Measurements from ENCODE around the gene MAPKAPK2. TPM values are rescaled to one million over a fixed set of nuclear protein-coding genes. Genes with fewer than 3 reads are reported as not detected.

MAPKAPK2 gene
- polyA plus RNA-seq, 1 donor from 2014 or later, result 9.0 TPM

DNA sequence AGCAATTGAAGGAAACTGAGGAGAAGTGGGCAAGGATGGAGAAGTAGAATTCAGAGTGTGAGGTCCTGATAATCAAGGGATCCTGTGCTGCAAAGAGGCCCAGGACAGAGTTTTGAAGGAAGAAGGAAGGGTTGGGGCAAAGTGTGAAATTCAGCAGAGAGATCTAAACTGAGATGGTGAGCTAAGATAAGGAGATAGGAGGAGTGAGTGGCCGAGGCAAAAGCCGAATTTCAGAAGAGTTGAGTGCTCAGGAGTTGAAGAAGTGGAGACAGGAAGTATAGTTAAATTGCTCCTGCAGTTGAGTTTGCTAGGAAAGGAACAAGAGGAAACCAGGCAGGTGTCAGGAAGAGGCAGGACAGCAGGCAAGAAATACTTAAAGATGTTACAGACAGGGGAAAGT, 16.4 kb upstream of the MAPKAPK2 start:
- H3K36me3 ChIP-seq (ENCODE audit: insufficient read depth, low read length), result no peaks in the 10 kb centered on the region
- peaks cover 14% of the 10 kb centered on the region for H3K27me3 ChIP-seq (ENCODE audit: insufficient read depth, low read depth, low read length)
- no peak overlapping the region for H3K4me3 ChIP-seq (ENCODE audit: low read length)
- H4K20me1 ChIP-seq (ENCODE audit: insufficient read depth), result no peaks in the 10 kb centered on the region
- no peak overlapping the region for H3K27ac ChIP-seq (ENCODE audit: low read length)
- TF ChIP-seq, protein P1, sequence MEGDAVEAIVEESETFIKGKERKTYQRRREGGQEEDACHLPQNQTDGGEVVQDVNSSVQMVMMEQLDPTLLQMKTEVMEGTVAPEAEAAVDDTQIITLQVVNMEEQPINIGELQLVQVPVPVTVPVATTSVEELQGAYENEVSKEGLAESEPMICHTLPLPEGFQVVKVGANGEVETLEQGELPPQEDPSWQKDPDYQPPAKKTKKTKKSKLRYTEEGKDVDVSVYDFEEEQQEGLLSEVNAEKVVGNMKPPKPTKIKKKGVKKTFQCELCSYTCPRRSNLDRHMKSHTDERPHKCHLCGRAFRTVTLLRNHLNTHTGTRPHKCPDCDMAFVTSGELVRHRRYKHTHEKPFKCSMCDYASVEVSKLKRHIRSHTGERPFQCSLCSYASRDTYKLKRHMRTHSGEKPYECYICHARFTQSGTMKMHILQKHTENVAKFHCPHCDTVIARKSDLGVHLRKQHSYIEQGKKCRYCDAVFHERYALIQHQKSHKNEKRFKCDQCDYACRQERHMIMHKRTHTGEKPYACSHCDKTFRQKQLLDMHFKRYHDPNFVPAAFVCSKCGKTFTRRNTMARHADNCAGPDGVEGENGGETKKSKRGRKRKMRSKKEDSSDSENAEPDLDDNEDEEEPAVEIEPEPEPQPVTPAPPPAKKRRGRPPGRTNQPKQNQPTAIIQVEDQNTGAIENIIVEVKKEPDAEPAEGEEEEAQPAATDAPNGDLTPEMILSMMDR (IDR thresholded peaks at IDR 0.05; ENCODE audit: poor library complexity, severe bottlenecking), result no peak
- TF ChIP-seq EP300 (conservative IDR thresholded peaks at IDR 0.05; ENCODE audit: poor library complexity, severe bottlenecking) (no peak), MXI1 (conservative IDR thresholded peaks at IDR 0.05; ENCODE audit: poor library complexity, severe bottlenecking) (no peak), SMC3 (conservative IDR thresholded peaks at IDR 0.05; ENCODE audit: poor library complexity) (no peak), EZH2 (IDR thresholded peaks at IDR 0.05; ENCODE audit: borderline replicate concordance, insufficient read depth, low read length, poor library complexity, severe bottlenecking) (no peak), POLR2AphosphoS5 (IDR thresholded peaks at IDR 0.05) (no peak), RAD21 (conservative IDR thresholded peaks at IDR 0.05) (no peak), TAF1 (IDR thresholded peaks at IDR 0.05; ENCODE audit: low read depth) (no peak)
- no peaks in the 10 kb centered on the region for H3K79me2 ChIP-seq (replicated peaks; ENCODE audit: insufficient read depth, low read length)
- no peak overlapping the region for H3K4me2 ChIP-seq (ENCODE audit: low read length)
- H3K9ac ChIP-seq (ENCODE audit: low read length), result no peak overlapping the region
- no peaks in the 10 kb centered on the region for H3K9me3 ChIP-seq (ENCODE audit: low read length)
- H3F3A ChIP-seq (ENCODE audit: insufficient read depth, low read length, poor library complexity, severe bottlenecking), result no peaks in the 10 kb centered on the region
- H2AFZ ChIP-seq (ENCODE audit: low read depth, low read length), result no peak overlapping the region
- H3K9me2 ChIP-seq (ENCODE audit: insufficient read depth, low read length), result no peaks in the 10 kb centered on the region

DNA sequence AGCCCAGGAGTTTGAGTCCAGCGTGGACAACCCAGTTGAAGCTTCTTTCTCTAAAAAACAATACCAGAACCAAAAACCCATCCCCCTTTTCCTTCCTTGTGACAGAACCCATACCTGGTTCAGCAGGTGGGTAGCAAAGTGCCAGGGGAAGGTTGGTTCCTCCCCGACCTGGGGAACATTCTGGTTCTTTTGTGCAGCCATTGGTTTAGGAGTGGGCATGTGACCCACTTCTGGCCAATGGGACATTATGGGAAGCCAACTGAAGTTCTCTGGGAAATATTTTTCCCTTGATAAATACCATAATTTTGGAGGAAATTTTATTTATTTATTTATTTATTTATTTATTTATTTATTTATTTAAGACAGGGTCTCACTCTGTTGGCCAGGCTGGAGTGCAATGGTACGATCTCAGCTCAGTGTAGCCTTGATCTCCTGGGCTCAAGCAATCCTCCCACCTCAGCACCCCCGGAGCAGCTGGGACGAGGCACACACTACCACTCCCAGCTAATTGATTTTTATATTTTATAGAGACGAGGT, 15.8 kb upstream of the MAPKAPK2 start:
- H3K79me2 ChIP-seq (replicated peaks; ENCODE audit: insufficient read depth, low read length), result no peaks in the 10 kb centered on the region
- H3K27ac ChIP-seq (ENCODE audit: low read length), result no peak overlapping the region
- H3K9ac ChIP-seq (ENCODE audit: low read length), result no peak overlapping the region
- H2AFZ ChIP-seq (ENCODE audit: low read depth, low read length), result no peak overlapping the region
- no peaks in the 10 kb centered on the region for H3F3A ChIP-seq (ENCODE audit: insufficient read depth, low read length, poor library complexity, severe bottlenecking)
- no peak overlapping the region for H3K4me3 ChIP-seq (ENCODE audit: low read length)
- no peaks in the 10 kb centered on the region for H3K36me3 ChIP-seq (ENCODE audit: insufficient read depth, low read length)
- peaks cover 8% of the 10 kb centered on the region for H3K27me3 ChIP-seq (ENCODE audit: insufficient read depth, low read depth, low read length)
- no peaks in the 10 kb centered on the region for H3K9me2 ChIP-seq (ENCODE audit: insufficient read depth, low read length)
- no peak overlapping the region for H3K4me2 ChIP-seq (ENCODE audit: low read length)
- no peaks in the 10 kb centered on the region for H4K20me1 ChIP-seq (ENCODE audit: insufficient read depth)
- TF ChIP-seq TAF1 (IDR thresholded peaks at IDR 0.05; ENCODE audit: low read depth) (no peak), POLR2AphosphoS5 (IDR thresholded peaks at IDR 0.05) (no peak), SMC3 (conservative IDR thresholded peaks at IDR 0.05; ENCODE audit: poor library complexity) (no peak), EP300 (conservative IDR thresholded peaks at IDR 0.05; ENCODE audit: poor library complexity, severe bottlenecking) (no peak), RAD21 (conservative IDR thresholded peaks at IDR 0.05) (no peak), EZH2 (IDR thresholded peaks at IDR 0.05; ENCODE audit: borderline replicate concordance, insufficient read depth, low read length, poor library complexity, severe bottlenecking) (no peak), MXI1 (conservative IDR thresholded peaks at IDR 0.05; ENCODE audit: poor library complexity, severe bottlenecking) (no peak)
- TF ChIP-seq, protein P2, sequence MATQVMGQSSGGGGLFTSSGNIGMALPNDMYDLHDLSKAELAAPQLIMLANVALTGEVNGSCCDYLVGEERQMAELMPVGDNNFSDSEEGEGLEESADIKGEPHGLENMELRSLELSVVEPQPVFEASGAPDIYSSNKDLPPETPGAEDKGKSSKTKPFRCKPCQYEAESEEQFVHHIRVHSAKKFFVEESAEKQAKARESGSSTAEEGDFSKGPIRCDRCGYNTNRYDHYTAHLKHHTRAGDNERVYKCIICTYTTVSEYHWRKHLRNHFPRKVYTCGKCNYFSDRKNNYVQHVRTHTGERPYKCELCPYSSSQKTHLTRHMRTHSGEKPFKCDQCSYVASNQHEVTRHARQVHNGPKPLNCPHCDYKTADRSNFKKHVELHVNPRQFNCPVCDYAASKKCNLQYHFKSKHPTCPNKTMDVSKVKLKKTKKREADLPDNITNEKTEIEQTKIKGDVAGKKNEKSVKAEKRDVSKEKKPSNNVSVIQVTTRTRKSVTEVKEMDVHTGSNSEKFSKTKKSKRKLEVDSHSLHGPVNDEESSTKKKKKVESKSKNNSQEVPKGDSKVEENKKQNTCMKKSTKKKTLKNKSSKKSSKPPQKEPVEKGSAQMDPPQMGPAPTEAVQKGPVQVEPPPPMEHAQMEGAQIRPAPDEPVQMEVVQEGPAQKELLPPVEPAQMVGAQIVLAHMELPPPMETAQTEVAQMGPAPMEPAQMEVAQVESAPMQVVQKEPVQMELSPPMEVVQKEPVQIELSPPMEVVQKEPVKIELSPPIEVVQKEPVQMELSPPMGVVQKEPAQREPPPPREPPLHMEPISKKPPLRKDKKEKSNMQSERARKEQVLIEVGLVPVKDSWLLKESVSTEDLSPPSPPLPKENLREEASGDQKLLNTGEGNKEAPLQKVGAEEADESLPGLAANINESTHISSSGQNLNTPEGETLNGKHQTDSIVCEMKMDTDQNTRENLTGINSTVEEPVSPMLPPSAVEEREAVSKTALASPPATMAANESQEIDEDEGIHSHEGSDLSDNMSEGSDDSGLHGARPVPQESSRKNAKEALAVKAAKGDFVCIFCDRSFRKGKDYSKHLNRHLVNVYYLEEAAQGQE (IDR thresholded peaks at IDR 0.05; ENCODE audit: borderline replicate concordance), result no peak
- TF ChIP-seq, protein P1 (IDR thresholded peaks at IDR 0.05; ENCODE audit: poor library complexity, severe bottlenecking), result no peak
- H3K9me3 ChIP-seq (ENCODE audit: low read length), result no peaks in the 10 kb centered on the region
